HG03571 (cell line): ENCODE measurements around the gene LDLRAD4.

Experiments used
- ATAC-seq: cut with Tn5 transposase; IDR thresholded peaks from one replicate; pipeline ENCODE4 v1.9.1; 2021; ENCODE audit not compliant: unreplicated experiment

Gene LDLRAD4

DNA sequence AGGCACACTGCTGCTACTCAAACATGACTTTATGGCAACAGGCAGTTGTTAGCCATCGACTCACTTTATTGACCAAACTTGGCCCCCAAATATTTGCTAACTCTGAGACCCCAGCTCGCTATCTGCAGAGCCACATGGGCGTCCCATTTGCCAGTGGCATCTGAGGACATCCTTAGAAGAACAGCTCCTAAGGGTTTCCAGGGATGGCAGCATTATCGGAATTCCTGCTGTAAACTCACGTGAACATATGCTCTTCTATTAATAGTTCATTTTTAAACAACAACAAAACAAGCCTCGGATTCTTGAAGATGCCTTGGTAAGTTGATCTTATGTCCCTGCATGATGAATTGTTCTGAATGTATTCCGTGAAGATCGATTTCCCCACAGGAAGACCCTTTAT, 181.0 kb downstream of the LDLRAD4 start:
- ATAC-seq: no peak

GRCh38 chr18:13400636-13401315, 182.2 kb downstream of the LDLRAD4 start:
- ATAC-seq: no peak

GRCh38 chr18:13401404-13401803, 182.8 kb downstream of the LDLRAD4 start:
- ATAC-seq: no peak

GRCh38 chr18:13401826-13402225, 183.3 kb downstream of the LDLRAD4 start:
- ATAC-seq: no peak

DNA sequence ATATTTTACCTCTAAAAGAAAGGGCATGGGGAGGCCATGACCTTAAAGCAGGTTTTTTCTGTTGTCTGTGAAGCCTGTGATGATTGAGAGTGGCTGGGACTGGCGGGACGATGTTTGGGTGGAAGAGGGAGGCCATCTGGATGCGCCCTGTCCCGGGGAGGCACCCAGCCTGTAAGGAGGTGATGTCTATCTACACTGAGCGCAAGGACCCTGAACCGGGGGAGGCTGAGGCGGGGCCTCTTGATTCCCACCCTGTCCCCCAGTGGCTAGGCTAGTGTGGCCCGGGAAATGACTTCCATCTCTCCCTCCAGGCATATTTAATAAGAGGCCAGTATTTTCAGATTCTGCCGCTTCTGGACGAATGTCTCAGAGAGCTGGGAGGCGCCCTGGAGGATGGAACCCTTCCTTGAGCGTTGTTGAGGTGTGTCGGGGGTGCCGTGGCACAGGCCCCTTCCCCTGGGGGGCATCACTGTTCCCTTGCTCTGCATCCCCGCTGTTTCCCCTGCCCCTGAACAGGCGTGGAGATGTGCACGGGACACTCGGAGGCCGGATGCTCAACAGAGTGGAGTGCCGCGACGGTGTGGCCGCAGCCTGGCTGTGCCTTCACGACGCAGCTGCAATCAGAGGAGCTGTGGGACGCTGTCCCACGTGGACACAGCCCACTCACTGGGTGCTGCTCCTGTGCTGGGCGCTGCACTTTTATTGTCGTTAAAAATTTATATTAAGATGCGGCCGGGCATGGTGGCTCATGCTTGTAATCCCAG, 185.4 kb downstream of the LDLRAD4 start:
- ATAC-seq: no peak

GRCh38 chr18:13405305-13406038, 186.9 kb downstream of the LDLRAD4 start:
- ATAC-seq: no peak

- no peak for ATAC-seq
Observed at GRCh38 chr18:13406049-13406615, 187.6 kb downstream of the LDLRAD4 start.

- no peak for ATAC-seq
Observed at GRCh38 chr18:13406736-13407135, 188.2 kb downstream of the LDLRAD4 start.

GRCh38 chr18:13407484-13407883, 188.9 kb downstream of the LDLRAD4 start:
- ATAC-seq: no peak

DNA sequence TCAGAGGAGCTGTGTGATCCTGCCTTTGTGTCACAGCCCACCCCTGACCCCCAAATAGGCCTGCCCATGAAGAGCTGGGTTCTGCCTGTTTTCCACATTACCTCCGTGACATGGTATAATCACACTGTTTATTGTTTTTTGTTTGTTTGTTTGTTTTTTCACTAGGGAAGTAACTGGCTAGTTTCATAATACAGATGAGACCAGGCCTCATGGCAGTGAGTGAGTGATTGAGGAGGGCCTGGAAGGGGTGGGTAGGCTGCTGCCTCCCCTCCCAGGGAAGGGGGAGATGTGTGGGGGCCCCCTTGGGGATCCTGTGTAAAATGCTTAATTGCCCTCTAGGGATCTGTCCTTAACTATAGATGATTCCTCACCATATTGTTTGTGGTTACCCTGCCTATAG, 190.5 kb downstream of the LDLRAD4 start:
- ATAC-seq: no peak

DNA sequence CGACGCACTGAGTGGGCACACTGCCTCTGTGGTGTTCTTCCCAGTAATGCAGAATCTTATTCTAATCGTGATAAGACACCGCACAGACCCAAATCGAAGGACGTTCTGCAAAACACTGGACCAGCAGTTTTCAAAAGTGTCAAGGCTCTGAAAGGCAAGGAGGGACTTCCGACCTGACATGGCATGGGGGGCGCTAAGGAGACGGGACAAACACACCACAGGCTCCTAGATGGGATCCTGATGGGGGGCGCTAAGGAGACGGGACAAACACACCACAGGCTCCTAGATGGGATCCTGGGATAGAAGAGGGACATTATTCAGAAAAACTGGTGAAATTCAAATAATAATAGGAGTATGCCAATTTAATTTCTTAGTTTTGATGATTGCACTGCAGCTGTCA, 191.4 kb downstream of the LDLRAD4 start:
- no peak for ATAC-seq

DNA sequence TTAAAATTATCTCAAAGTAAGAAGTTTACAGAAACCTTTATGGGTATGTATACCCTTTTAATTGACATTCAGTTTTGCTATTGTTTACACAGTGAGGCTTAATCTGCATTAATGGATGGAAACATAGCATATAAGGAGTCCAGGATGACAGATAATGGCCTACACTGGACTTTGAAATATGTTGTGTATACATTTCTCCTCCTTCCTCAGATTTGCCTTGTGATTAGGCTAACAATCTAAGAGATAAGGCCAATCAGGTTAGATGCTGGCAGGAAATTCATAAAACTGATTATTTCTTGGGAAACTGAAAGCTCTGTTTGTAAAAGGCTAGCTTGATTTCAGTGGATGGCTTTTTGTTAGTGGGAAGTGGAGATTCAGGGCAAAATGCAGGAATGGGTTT, 191.9 kb downstream of the LDLRAD4 start:
- no peak for ATAC-seq

- ATAC-seq: no peak
Observed at GRCh38 chr18:13412017-13412416, 193.5 kb downstream of the LDLRAD4 start.

DNA sequence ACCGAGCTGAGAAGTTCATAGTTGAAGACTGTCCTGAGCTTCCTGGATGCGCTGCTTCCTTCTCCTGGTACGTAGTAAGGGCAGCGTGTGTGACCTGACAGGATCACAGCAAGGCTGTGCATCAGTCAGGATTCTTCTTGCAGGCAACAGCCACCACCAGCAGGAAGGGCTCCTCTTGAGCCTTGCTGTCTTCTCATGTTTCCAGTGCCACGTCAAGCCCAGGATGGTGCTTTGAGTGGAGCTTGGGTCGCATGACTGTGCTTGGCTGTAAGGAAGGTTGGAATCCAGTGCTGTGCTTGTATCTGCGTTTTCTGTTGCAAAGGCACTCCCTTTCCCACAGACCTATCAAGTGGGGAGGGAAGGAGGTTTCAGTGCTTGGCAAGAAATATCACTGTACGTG, 194.3 kb downstream of the LDLRAD4 start:
- no peak for ATAC-seq

DNA sequence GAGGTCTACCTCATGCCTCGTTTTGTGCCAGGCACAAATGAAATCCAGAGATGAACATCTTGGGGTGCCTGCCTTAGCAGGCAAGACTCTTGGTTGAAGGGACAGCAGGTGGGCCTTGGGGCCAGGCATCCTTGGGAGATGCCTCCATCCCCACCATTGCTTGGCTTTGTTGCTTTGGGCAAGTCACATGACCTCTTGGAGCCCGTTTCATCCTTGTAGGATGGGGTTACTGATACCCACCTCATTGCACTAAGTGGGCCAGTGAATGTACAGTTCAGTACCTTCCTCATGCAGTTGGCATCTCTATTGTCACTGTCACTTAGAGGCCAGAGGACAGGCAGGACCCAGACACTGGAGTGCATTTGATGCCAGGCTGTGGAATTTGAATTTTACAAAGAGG, 195.5 kb downstream of the LDLRAD4 start:
- no peak for ATAC-seq

- no peak for ATAC-seq
Observed at GRCh38 chr18:13414521-13414920, 196.0 kb downstream of the LDLRAD4 start.

DNA sequence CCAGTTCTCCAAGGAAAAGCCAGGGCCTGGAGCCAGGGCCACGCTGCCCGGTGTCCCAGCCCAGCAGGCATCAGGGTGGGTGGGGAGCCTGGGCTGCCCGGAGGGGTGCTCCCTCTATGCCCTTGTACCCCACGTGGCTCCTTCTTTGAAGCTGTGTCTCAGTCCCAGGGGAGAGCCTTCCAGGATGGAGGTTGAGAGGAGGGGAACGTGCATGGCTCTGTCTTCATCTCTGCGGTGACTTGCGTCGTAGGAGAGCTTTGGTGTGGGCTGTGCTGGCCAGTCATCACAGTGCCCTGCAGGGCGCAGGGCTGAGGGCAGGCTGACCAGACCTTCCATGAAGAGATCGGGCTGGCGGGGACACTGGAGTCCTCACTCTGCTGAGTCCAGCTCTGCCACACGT, 197.2 kb downstream of the LDLRAD4 start:
- ATAC-seq: no peak

GRCh38 chr18:13416208-13416607, 197.6 kb downstream of the LDLRAD4 start:
- ATAC-seq: no peak

- ATAC-seq: no peak
Observed at GRCh38 chr18:13416848-13417247, 198.3 kb downstream of the LDLRAD4 start.

DNA sequence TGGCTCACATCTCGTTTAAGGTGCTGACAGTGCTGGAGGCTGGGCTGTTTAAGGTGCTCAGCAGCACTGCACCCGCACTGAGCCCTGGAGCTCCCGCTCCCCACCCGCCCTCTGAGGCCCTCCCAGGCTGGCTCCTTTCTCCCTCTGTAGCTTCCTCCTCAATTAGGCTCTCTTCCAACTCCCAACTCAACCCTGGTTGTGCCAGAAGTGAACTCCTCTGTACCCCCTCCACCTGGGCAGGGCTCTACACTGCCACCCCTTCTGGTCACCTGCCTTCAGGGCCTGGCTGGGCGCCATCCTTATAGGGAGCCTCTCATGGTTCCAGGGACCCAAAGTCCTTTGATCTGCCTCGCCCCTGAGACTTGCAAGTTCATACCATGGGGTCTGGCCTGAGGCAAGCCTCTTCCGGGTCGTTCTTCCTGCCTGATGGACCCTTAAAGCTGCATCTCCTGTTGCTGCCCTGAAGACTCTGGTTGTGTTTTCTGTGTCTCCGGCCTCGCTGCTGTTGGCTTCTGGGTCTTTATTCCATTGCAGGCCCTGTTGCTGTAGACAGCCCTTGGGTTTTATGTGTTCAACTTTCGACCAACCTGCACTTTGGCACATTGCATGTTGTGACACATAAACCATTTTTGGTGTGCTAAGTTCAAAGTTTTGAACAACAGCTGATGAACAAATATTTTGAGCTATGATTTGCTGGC, 199.6 kb downstream of the LDLRAD4 start:
- ATAC-seq: no peak
